T-helper 22 cell (primary cell): ENCODE data around the gene DOK5.

Source experiments
- DNase-seq: peaks from one replicate; pipeline ENCODE4 v3.0.0-alpha.2; 2020; ENCODE audit warnings: low read depth

Gene DOK5

GRCh38 chr20:54514028-54514607 is 38.7 kb downstream of the DOK5 start:
- no peak for DNase-seq

GRCh38 chr20:54515793-54516628 is 40.6 kb downstream of the DOK5 start:
- DNase-seq = no peak

GRCh38 chr20:54517241-54517975 is 42.0 kb downstream of the DOK5 start:
- DNase-seq = no peak

GRCh38 chr20:54524849-54525248 is 49.5 kb downstream of the DOK5 start:
- DNase-seq = no peak

- DNase-seq = no peak
Measured at GRCh38 chr20:54525916-54526590, 50.7 kb downstream of the DOK5 start.

GRCh38 chr20:54526801-54527200 is 51.4 kb downstream of the DOK5 start:
- no peak for DNase-seq

- no peak for DNase-seq
Measured at GRCh38 chr20:54532573-54532972, 57.2 kb downstream of the DOK5 start.

- DNase-seq = no peak
Measured at GRCh38 chr20:54534101-54534500, 58.7 kb downstream of the DOK5 start.

- DNase-seq = no peak
Measured at GRCh38 chr20:54535033-54535432, 59.6 kb downstream of the DOK5 start.

GRCh38 chr20:54535746-54536145 is 60.4 kb downstream of the DOK5 start:
- no peak for DNase-seq

GRCh38 chr20:54539521-54540046 is 64.2 kb downstream of the DOK5 start:
- DNase-seq = no peak

- no peak for DNase-seq
Measured at GRCh38 chr20:54543369-54543768, 68.0 kb downstream of the DOK5 start.

GRCh38 chr20:54545676-54546358 is 70.4 kb downstream of the DOK5 start:
- no peak for DNase-seq

- no peak for DNase-seq
Measured at GRCh38 chr20:54548849-54549248, 73.5 kb downstream of the DOK5 start.

- DNase-seq = no peak
Measured at GRCh38 chr20:54549658-54550326, 74.4 kb downstream of the DOK5 start.

- no peak for DNase-seq
Measured at GRCh38 chr20:54550776-54551396, 75.5 kb downstream of the DOK5 start.

GRCh38 chr20:54554006-54554405 is 78.6 kb downstream of the DOK5 start:
- DNase-seq = no peak

- no peak for DNase-seq
Measured at GRCh38 chr20:54555150-54555549, 79.8 kb downstream of the DOK5 start.

GRCh38 chr20:54556406-54556805 is 81.0 kb downstream of the DOK5 start:
- DNase-seq = no peak

GRCh38 chr20:54557806-54558590 is 82.6 kb downstream of the DOK5 start:
- DNase-seq = no peak
